Measurements from ENCODE around the gene ARL4A.

The ARL4A gene

GRCh38 chr7:12719981-12720865 lies 32.8 kb downstream of the ARL4A start:
- no peak for TF ChIP-seq CTCF (IDR thresholded peaks at IDR 0.05)
- Mint-ChIP-seq H3K4me1 (peaks cover 28% of the 10 kb centered on the region), H3K36me3 (ENCODE audit: low read depth) (no peaks in the 10 kb centered on the region), H3K27me3 (ENCODE audit: low read depth, poor library complexity) (no peaks in the 10 kb centered on the region), H3K4me3 (no peak overlapping the region), H3K27ac (no peak overlapping the region), H3K9me3 (no peaks in the 10 kb centered on the region)
- DNase-seq, result no peak

DNA sequence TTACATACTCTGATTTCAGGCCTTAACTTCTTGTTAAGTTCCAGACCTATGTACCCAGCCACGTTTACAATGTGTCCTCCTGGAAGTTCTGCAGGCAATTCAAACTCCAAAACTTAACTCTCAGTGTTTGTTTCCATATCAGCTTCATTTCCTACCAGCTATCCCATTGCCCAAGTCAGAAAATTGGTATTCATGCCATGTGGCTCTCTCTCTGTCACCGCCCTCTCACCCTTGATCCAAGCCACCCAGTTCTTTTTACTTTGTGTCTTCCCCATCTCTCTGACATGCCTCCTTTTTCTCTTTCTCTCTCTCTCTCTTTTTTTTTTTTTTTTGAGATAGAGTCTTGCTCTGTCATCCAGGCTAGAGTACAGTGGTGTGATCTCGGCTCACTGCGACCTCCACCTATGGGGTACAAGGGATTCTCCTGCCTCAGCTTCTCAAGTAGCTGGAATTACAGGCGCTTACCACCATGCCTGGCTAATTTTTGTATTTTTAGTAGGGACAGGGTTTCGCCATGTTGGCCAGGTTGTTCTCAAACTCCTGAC lies 33.9 kb downstream of the ARL4A start:
- DNase-seq, result no peak

DNA sequence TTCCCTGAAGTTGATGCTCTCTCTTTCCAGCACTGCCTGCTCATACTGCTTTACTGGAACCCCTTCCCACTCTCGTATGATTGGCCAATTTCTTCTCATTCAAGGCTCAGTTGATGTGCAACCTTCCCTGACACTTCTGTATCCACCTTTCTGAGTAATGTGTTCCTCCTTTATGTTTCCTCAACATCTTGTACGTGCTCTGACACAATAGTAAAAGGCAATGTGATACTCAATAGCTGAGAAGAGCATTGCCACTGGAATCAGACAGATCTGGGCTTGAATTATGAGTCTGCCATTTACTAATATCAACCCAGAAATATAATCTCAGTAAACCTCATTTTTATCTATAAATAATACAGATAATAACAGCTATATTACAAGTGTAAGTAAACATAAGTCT lies 34.7 kb downstream of the ARL4A start:
- H3K4me1 Mint-ChIP-seq, result peaks cover 9% of the 10 kb centered on the region
- H3K27ac Mint-ChIP-seq, result no peak overlapping the region
- no peaks in the 10 kb centered on the region for H3K36me3 Mint-ChIP-seq (ENCODE audit: low read depth)
- no peak overlapping the region for H3K4me3 Mint-ChIP-seq
- no peak for DNase-seq
- no peaks in the 10 kb centered on the region for H3K9me3 Mint-ChIP-seq
- no peaks in the 10 kb centered on the region for H3K27me3 Mint-ChIP-seq (ENCODE audit: low read depth, poor library complexity)
- no peak for TF ChIP-seq CTCF (IDR thresholded peaks at IDR 0.05)

More for the DNA sequence above, 33.9 kb downstream of the ARL4A start:
- Mint-ChIP-seq H3K27me3 (ENCODE audit: low read depth, poor library complexity) (no peaks in the 10 kb centered on the region), H3K4me3 (no peak overlapping the region), H3K4me1 (peaks cover 17% of the 10 kb centered on the region), H3K27ac (no peak overlapping the region), H3K36me3 (ENCODE audit: low read depth) (no peaks in the 10 kb centered on the region), H3K9me3 (no peaks in the 10 kb centered on the region)
- no peak for TF ChIP-seq CTCF (IDR thresholded peaks at IDR 0.05)

DNA sequence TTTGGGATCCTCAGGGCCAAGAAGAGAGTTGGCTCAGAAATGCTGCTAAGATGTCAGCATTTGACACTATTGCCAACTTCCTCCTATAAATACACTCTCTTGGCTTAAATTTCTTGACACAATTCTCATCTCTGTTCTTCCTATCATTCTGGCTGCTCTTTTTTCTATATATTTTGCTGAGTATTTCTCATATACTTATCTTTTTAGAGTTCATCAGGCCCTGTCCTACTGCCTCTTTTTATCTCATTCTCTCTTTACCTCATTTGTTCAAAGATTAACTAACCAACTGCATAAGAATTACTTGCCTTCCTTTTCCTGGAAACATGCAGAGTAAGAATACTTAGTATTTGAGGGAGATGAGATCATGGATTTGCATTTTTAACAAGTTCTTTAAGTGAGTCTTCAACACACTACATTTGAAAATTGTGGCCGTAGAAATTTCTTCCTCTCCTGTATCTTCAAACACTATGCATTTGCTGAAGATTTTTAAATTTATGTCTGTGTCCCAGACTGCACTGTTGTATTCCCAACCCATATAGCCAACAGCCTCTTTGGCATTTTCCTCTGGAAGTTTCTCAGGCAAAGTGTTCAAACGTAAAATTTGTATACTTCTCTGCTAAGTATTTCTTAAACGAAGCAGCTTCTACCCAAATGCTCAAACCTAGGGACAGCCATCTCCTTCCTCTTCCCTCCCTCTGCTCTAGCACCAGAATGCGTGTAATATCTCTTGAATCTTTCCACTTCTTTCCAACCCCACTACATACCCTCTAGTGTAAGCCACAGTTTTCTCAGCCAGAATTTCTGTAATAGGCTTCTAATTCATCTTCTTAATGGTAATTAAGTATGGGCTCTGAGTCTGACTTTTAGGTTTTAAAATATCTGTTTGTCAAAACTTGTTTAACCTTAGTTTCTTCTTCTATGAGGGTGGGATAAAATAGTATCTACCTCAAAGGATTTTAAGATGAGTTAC lies 35.5 kb downstream of the ARL4A start:
- H3K36me3 Mint-ChIP-seq (ENCODE audit: low read depth), result no peaks in the 10 kb centered on the region
- no peaks in the 10 kb centered on the region for H3K27me3 Mint-ChIP-seq (ENCODE audit: low read depth, poor library complexity)
- DNase-seq, result no peak
- H3K4me1 Mint-ChIP-seq, result peaks cover 11% of the 10 kb centered on the region
- H3K27ac Mint-ChIP-seq, result no peak overlapping the region
- no peak for TF ChIP-seq CTCF (IDR thresholded peaks at IDR 0.05)
- no peaks in the 10 kb centered on the region for H3K9me3 Mint-ChIP-seq
- H3K4me3 Mint-ChIP-seq, result no peak overlapping the region

GRCh38 chr7:12725575-12726316 lies 38.3 kb downstream of the ARL4A start:
- H3K27me3 Mint-ChIP-seq (ENCODE audit: low read depth, poor library complexity), result peaks cover 3% of the 10 kb centered on the region
- no peak overlapping the region for H3K4me3 Mint-ChIP-seq
- no peak for TF ChIP-seq CTCF (IDR thresholded peaks at IDR 0.05)
- peaks cover 11% of the 10 kb centered on the region for H3K4me1 Mint-ChIP-seq
- no peak overlapping the region for H3K27ac Mint-ChIP-seq
- no peaks in the 10 kb centered on the region for H3K36me3 Mint-ChIP-seq (ENCODE audit: low read depth)
- DNase-seq, result no peak
- no peaks in the 10 kb centered on the region for H3K9me3 Mint-ChIP-seq
